ENCODE data around the gene FILIP1. TPM values are rescaled to one million over a fixed set of nuclear protein-coding genes. Genes with fewer than 3 reads are reported as not detected.

Gene FILIP1
- total and polyA plus RNA-seq, 2 of the 8 experiments (the other 6 are each of a cell fraction or from before 2014, with no cell fraction given), result 2.4 to 5.7 TPM

DNA sequence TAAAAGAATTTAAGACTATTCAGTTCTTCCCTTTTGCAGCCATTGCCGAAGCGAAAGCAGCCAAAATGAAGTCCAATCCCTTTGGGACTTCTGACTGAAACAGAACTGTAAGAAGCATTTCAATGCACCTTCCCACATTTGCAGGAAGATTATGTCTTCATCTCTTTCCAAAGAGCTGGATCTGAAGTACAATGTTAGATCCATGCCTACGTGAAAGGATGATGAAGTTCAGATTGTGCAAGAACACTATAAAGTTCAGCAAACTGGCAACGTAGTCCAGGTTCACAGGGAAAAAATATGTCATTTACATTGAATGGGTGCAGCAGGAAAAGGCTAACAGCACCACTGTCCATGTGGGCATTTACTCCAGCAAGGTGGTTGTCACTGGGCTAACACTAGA, 6.0 kb upstream of the FILIP1 start:
- Histone ChIP-seq H2BK120ac (replicated peaks; ENCODE audit: low read depth, low read length) (no peak overlapping the region), H4K91ac (replicated peaks; ENCODE audit: insufficient read length, low read length) (no peak overlapping the region), H3K9ac (replicated peaks in 1 of 4; ENCODE audit: extremely low read depth in 1 of 4, low read depth in 3 of 4, low read length in 3 of 4) (no peak overlapping the region), H3K36me3 (ENCODE audit: control insufficient read depth in 2 of 4, insufficient read depth in 4 of 4, low read length in 3 of 4) (no peaks in the 10 kb centered on the region; a peak in 1 of 8 replicates), H3K23me2 (ENCODE audit: low read depth, low read length) (no peaks in the 10 kb centered on the region), H3K14ac (ENCODE audit: insufficient read length) (no peak overlapping the region), H2AFZ (ENCODE audit: low read length) (peak overlapping the region; percentile 66; the same call in 1 of the 2 replicates), H3K4me1 (replicated peaks in 1 of 4; ENCODE audit: control insufficient read depth in 3 of 4, insufficient read depth in 4 of 4, low read length in 3 of 4) (no peaks in the 10 kb centered on the region), H3K56ac (replicated peaks; ENCODE audit: insufficient read length, low read depth, low read length) (no peak overlapping the region), H3K4me3 (ENCODE audit: extremely low read depth in 1 of 4, insufficient read depth in 2 of 4, low read depth in 3 of 4, low read length in 4 of 4) (no peak overlapping the region), H4K8ac (ENCODE audit: extremely low read depth, insufficient read depth, low read length) (no peak overlapping the region), H2BK12ac (ENCODE audit: low read depth, low read length) (no peak overlapping the region), H3K18ac (ENCODE audit: extremely low read depth, low read length) (no peak overlapping the region), H3K4ac (replicated peaks; ENCODE audit: insufficient read length, low read depth, low read length) (no peak overlapping the region), H3K4me2 (ENCODE audit: insufficient read depth in 1 of 2, low read depth in 2 of 2, low read length in 2 of 2) (no peak overlapping the region), H3K27ac (ENCODE audit: low read depth, low read length) (no peak overlapping the region), H2AK5ac (ENCODE audit: low read depth, low read length) (no peak overlapping the region), H2BK20ac (ENCODE audit: low read length) (no peak overlapping the region), H4K5ac (ENCODE audit: insufficient read length, low read depth, low read length) (no peak overlapping the region), H3K79me2 (ENCODE audit: control insufficient read depth in 1 of 2, insufficient read depth in 2 of 2, low read length in 2 of 2) (no peaks in the 10 kb centered on the region), H2BK15ac (ENCODE audit: low read length) (no peak overlapping the region), H3K27me3 (replicated peaks in 1 of 4; ENCODE audit: control insufficient read depth in 3 of 4, extremely low read depth in 1 of 4, insufficient read depth in 3 of 4, low read length in 3 of 4) (no peaks in the 10 kb centered on the region), H2BK5ac (ENCODE audit: low read depth, low read length) (no peak overlapping the region), H3K79me1 (ENCODE audit: low read depth, low read length) (no peaks in the 10 kb centered on the region), H3K23ac (ENCODE audit: insufficient read length) (no peak overlapping the region), H4K20me1 (replicated peaks in 1 of 2; ENCODE audit: control insufficient read depth in 1 of 2, insufficient read depth in 2 of 2, low read length in 2 of 2) (no peaks in the 10 kb centered on the region), H3K9me3 (ENCODE audit: insufficient read depth in 2 of 2, low read depth in 1 of 2, low read length in 1 of 2) (no peaks in the 10 kb centered on the region)
- WGBS, 2 experiments (ENCODE audit: extremely low coverage in 1 of 2, insufficient coverage in 1 of 2, insufficient read length in 1 of 2, insufficient replicate concordance in 2 of 2, low coverage in 1 of 2, low lambda C conversion rate in 2 of 2, missing lambda C conversion rate in 1 of 2), result 91% methylated on average over 4 of the region's 4 CpGs; no CpG with 5 or more reads in 1 of the 2 experiments
- FAIRE-seq (no peak), DNase-seq (ENCODE audit: low read depth in 1 of 2, low spot score in 2 of 2) (no peak)
- no peak for TF ChIP-seq ATF2 (IDR thresholded peaks at IDR 0.05; ENCODE audit: low read length)
- CTCF ChIA-PET (ENCODE audit: partially characterized antibody), result no interaction called here
- POLR2A ChIA-PET (ENCODE audit: partially characterized antibody), result no interaction called here

All from H1 (cell line).